ENCODE measurements around the gene CLIC6. TPM values are rescaled to one million over a fixed set of nuclear protein-coding genes. Genes with fewer than 3 reads are reported as not detected.
"Not testable (repeated sequence)": the region's sequence is repeated elsewhere in the genome, so short reads cannot be mapped to it uniquely, and the experiment has no call there.

Gene CLIC6
- total RNA-seq, 1 donor from 2014 or later: 6.8 TPM

DNA sequence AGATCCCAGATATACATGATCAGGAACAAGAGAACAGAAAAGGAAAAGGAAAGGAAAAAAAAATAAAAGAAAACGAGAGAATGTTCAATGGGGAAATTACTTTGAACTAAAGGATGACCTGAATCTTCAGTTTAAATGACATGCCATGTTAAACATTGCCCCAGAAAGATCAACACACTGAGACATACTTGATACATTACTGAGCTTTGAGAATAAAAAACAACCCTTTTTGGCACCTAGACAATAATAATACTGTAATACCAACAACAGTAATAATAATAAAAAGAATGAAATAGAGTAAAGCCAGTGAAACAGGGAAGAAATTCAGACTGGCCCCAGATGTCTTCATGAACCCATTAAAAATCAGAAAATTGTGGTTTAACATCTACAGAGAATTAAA lies 44.8 kb downstream of the CLIC6 start:
- no peak for ATAC-seq

GRCh38 chr21:34715518-34715917 lies 46.7 kb downstream of the CLIC6 start:
- no peak for ATAC-seq
- intact Hi-C loops (cut with DNase I): no loop called here
- no peak for DNase-seq (ENCODE audit: missing footprints)

More for the DNA sequence above, 44.8 kb downstream of the CLIC6 start:
- DNase-seq (ENCODE audit: missing footprints): no peak
- intact Hi-C loops (cut with DNase I): no loop called here

DNA sequence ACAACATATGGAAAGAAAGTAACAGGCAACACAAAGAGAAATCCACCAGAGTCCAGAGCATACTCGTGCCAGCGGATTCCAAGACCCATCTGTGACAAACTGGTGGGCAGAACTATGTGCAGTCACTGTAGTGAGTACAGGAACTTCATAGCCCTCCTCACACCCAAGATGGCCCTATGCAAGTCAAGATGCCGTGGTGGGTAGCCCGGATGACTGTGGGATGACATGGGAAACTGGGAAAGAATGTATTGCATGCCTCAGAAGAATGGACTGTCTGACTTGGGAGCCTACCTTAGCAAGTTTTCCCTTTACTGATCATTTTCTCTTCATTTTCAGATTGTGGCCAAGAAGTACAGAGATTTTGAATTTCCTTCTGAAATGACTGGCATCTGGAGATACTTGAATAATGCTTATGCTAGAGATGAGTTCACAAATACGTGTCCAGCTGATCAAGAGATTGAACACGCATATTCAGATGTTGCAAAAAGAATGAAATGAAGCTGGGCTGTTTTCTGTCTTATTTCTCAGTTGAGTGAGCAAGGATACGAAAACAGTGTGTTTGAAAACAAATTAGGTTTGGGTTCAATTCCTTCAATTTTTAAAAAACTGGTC lies 47.3 kb downstream of the CLIC6 start:
- no peak for ATAC-seq
- intact Hi-C loops (cut with DNase I): no loop called here
- DNase-seq (ENCODE audit: missing footprints): no peak

- ATAC-seq: not testable (repeated sequence)
These were observed 49.7 kb downstream of the CLIC6 start for GRCh38 chr21:34718529-34718928.

GRCh38 chr21:34722684-34723300 lies 54.0 kb downstream of the CLIC6 start:
- DNase-seq (ENCODE audit: missing footprints) (no peak), ATAC-seq (no peak)
- intact Hi-C loops (cut with DNase I): no loop called here

More at GRCh38 chr21:34718529-34718928, 49.7 kb downstream of the CLIC6 start:
- intact Hi-C loops (cut with DNase I); DNase-seq (ENCODE audit: missing footprints): not testable (repeated sequence)

- DNase-seq (ENCODE audit: missing footprints) (no peak), ATAC-seq (no peak)
- intact Hi-C loops (cut with DNase I): no loop called here
These were observed 55.5 kb downstream of the CLIC6 start for GRCh38 chr21:34724131-34724856.

DNA sequence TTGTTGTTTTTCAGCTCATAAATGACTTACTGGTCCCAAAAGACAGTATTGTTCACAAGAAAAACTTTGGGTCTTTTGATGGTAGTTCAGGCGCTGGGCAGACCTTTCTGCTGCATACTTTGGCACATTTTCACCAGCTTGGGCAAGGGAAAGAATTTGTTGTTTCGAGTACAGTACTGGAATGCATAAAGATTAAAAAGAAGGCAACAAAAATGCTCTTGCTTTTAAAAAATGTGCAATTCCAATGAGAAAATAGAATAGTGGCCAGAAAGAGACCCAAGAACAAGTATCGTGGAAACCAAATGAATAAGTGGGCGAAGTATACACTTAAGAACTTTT lies 56.0 kb downstream of the CLIC6 start:
- intact Hi-C loops (cut with DNase I): no loop called here
- ATAC-seq (no peak), DNase-seq (ENCODE audit: missing footprints) (no peak)

- ATAC-seq (no peak), DNase-seq (ENCODE audit: missing footprints) (no peak)
- intact Hi-C loops (cut with DNase I): no loop called here
These were observed 58.0 kb downstream of the CLIC6 start for GRCh38 chr21:34726627-34727337.

GRCh38 chr21:34728479-34728878 lies 59.7 kb downstream of the CLIC6 start:
- ATAC-seq (no peak), DNase-seq (ENCODE audit: missing footprints) (no peak)
- intact Hi-C loops (cut with DNase I): no loop called here

DNA sequence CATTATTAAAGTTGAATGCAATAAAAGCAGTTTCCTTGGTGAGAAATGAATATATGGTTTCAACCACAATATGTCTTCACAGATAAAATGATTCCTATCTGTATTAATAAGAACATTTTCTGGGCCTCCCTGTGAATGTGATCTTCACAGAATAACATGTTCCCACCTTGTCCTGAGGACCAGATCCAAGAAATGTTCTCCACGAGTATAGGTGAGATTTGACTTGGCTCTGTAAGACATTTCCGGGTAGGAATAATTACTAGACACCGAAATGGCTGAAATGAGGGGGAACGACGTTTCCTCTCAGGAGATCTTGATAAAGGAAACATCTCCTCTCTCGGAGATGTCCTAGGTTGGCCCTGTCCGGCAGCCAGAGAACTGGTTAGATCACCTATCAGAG lies 61.4 kb downstream of the CLIC6 start:
- no peak for DNase-seq (ENCODE audit: missing footprints)
- ATAC-seq: no peak
- intact Hi-C loops (cut with DNase I): no loop called here

GRCh38 chr21:34730756-34731445 lies 62.1 kb downstream of the CLIC6 start:
- ATAC-seq: no peak
- intact Hi-C loops (cut with DNase I): no loop called here
- no peak for DNase-seq (ENCODE audit: missing footprints)

DNA sequence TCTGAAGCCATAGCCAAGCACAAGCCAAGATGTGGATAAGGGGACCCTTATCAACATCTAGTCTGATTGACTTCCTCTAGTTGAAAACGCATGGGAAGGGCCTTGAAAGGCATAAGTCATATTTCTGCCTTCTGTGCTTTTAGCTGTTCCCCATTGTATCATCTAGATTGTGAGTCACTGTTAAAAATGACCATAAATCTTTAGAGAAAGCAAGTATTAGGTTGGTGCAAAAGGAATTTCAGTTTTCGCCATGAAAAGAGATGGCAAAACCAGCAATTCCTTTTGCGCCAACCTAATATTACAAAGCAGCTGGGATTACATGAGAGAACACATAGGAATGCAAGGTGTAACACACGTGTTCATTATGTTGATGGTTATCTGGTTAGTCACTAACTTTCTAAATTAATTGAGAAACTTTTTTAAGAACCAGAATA lies 63.6 kb downstream of the CLIC6 start:
- DNase-seq (ENCODE audit: missing footprints) (no peak), ATAC-seq (no peak)

DNA sequence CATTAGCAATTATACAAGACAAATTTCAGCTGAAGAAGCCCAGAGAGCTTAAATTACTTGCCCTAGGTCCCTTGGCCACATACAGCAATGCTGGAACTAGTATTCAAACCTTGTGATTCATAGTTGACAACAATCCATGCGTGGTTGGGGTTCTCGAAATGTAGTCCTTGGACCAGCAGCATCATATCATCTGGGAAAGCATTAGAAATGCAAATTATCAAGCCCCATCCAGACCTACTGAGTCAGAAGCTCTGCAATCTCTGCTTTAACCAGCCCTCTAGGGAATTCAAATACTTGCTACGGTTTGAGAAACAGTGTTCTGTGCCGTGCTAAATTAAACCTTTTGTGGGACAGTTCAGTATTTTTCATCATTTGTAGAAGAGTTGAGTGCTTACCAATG lies 65.1 kb downstream of the CLIC6 start:
- intact Hi-C loops (cut with DNase I): no loop called here
- no peak for ATAC-seq
- DNase-seq (ENCODE audit: missing footprints): no peak

More for the DNA sequence above, 63.6 kb downstream of the CLIC6 start:
- intact Hi-C loops (cut with DNase I): no loop called here

DNA sequence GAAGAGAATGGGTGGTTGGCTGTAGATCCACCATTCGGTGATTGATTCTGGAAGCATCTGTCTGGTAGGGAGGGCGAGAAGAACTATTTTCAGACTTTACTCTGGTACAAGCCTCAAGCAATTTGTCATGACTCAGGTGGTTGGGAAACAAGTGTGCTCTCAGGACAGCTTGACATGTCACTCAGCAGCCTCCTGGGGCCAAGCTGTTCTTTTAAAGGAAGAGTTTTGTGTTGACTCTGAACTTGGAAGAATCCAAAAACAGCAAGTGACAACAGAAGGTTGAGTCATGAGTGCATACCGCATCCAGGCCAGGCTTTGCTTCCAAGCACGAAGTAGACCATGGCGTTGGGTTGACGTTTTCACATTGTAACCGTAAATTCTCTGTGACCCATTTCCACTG lies 65.9 kb downstream of the CLIC6 start:
- intact Hi-C loops (cut with DNase I): no loop called here
- ATAC-seq (no peak), DNase-seq (ENCODE audit: missing footprints) (no peak)

DNA sequence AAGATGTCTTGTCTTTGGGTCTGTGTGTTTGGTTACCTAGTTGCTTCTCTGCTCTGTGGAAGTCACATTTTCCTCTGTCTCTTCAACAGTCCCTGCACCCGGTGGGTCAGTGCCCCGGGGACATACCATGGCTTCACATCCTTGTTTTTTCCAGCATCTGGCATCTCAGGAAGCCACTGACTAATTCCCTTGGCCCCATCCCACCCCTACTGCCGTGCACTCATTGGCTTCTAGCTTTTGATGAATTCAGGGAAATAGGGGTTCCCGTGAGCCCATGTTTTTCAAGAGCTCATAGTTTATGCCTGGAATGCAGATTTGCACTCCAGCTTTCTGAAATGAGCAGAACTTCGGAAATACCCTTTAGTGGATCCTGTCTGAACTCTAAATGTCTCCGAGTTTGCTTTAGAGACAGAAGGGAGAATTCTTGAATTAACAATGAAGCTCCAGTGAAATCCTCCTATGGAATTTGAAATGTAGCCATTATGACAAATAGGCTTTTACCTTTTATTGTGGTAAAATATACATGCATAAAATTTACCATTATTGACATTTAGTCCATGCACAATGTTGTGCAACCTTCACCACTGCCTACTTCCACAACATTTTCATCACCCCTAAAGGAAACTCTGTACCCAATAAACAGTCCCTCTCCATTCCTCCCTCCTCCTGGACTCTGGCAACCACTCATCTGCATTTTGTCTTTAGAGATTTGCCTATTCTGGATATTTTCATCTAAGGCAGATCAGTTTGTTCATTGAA lies 67.5 kb downstream of the CLIC6 start:
- intact Hi-C loops (cut with DNase I): no loop called here
- ATAC-seq: no peak
- DNase-seq (ENCODE audit: missing footprints): no peak

DNA sequence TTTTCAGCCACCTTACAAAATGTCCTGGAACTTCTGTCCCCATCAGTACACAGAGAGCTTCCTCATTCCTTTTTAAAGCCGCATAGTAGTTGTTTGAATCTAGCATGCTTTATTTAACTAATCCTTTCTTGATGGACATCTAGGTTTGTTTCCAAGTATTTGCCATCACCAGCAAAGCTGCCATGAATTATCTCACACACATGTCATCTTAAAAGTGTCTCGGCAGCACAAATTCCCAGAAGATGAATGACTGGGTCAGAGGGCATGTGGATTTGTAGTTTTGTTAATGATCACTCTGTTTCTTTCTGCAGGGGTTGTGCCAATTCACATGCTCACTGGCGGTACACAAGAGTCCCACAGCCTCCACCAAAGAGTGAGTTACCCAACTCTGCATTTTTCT lies 68.3 kb downstream of the CLIC6 start:
- intact Hi-C loops (cut with DNase I): no loop called here
- no peak for ATAC-seq

DNA sequence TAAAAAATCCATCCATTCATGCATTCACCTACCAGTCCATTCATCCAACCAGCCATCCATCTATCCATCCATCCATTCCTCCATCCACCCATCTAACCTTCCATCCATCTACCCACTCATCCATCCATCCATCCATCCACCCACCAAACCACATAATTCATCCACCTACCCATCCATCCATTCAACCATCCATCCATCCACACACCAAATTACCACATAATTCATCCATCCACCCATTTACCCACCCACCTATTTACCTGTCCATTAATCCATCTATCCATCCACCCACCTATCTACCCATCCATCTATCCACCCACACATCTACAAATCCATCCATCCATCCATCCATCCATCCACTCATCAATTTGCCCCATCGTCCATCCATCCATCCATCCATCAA lies 71.4 kb downstream of the CLIC6 start:
- intact Hi-C loops (cut with DNase I): no loop called here
- no peak for ATAC-seq

More for the DNA sequence above, 68.3 kb downstream of the CLIC6 start:
- no peak for DNase-seq (ENCODE audit: missing footprints)

GRCh38 chr21:34743285-34743684 lies 74.5 kb downstream of the CLIC6 start:
- no peak for ATAC-seq
- intact Hi-C loops (cut with DNase I): no loop called here
- no peak for DNase-seq (ENCODE audit: missing footprints)

More for the DNA sequence above, 71.4 kb downstream of the CLIC6 start:
- no peak for DNase-seq (ENCODE audit: missing footprints)

Data from Right ventricle myocardium inferior (tissue), 1 donor.